D721Med (cell line): Measurements from ENCODE around the gene DPY19L2.
"Not testable (repeated sequence)": the region's sequence is repeated elsewhere in the genome, so short reads cannot be mapped to it uniquely, and the experiment has no call there.

ENCODE experiments used
- DNase-seq: peaks from one replicate; pipeline ENCODE4 v3.0.0; 2011; ENCODE audit warnings: low spot score; ENCODE audit not compliant: insufficient read length
- FAIRE-seq: peaks from 2 replicates; lab custom pipeline; 2011; peaks lifted over from hg19 to GRCh38; lab: Jason Lieb, UNC
- CTCF ChIP-seq: IDR thresholded peaks from 2 replicates; pipeline ENCODE4 v1.5.1; 2012; ENCODE audit warnings: mild to moderate bottlenecking, control low read depth; ENCODE audit not compliant: insufficient read depth; ENCODE audit errors: missing control alignments

The DPY19L2 gene

GRCh38 chr12:63668028-63668799, at the start of gene DPY19L2:
Gene DPY19L2, minus strand, starts transcription at chr12:63668493. Its CDS starts 100 bp downstream, at chr12:63668393.
- no peak for FAIRE-seq
- peak; percentile 6 for DNase-seq
- TF ChIP-seq CTCF: no peak

- not testable (repeated sequence) for DNase-seq, FAIRE-seq
These were observed 48.6 kb upstream of the DPY19L2 start for GRCh38 chr12:63716891-63717290.

- FAIRE-seq, DNase-seq: not testable (repeated sequence)
These were observed 46.9 kb upstream of the DPY19L2 start for GRCh38 chr12:63715107-63715625.

- not testable (repeated sequence) for FAIRE-seq, DNase-seq
These were observed 46.1 kb upstream of the DPY19L2 start for GRCh38 chr12:63714409-63714808.

GRCh38 chr12:63713681-63714075, 45.4 kb upstream of the DPY19L2 start:
- not testable (repeated sequence) for DNase-seq, FAIRE-seq

- DNase-seq: not testable (repeated sequence)
- FAIRE-seq: peak; percentile 70
These were observed 44.8 kb upstream of the DPY19L2 start for GRCh38 chr12:63712979-63713680.

GRCh38 chr12:63712376-63712974, 44.2 kb upstream of the DPY19L2 start:
- DNase-seq, FAIRE-seq: not testable (repeated sequence)

GRCh38 chr12:63711339-63711738, 43.0 kb upstream of the DPY19L2 start:
- FAIRE-seq, DNase-seq: not testable (repeated sequence)

- no peak for DNase-seq
- no peak for TF ChIP-seq CTCF
- FAIRE-seq: no peak
These were observed 38.0 kb upstream of the DPY19L2 start for GRCh38 chr12:63706336-63706735.

- not testable (repeated sequence) for DNase-seq, FAIRE-seq
These were observed 31.5 kb upstream of the DPY19L2 start for GRCh38 chr12:63699678-63700382.

- not testable (repeated sequence) for FAIRE-seq, DNase-seq
These were observed 30.7 kb upstream of the DPY19L2 start for GRCh38 chr12:63699011-63699410.

GRCh38 chr12:63690837-63691236, 22.5 kb upstream of the DPY19L2 start:
- not testable (repeated sequence) for DNase-seq
- peak; percentile 51 for FAIRE-seq

GRCh38 chr12:63689141-63689540, 20.8 kb upstream of the DPY19L2 start:
- not testable (repeated sequence) for DNase-seq, FAIRE-seq

GRCh38 chr12:63686623-63687022, 18.3 kb upstream of the DPY19L2 start:
- DNase-seq, FAIRE-seq: not testable (repeated sequence)

GRCh38 chr12:63685789-63686188, 17.5 kb upstream of the DPY19L2 start:
- not testable (repeated sequence) for FAIRE-seq

GRCh38 chr12:63682617-63683016, 14.3 kb upstream of the DPY19L2 start:
- not testable (repeated sequence) for DNase-seq

More at GRCh38 chr12:63685789-63686188, 17.5 kb upstream of the DPY19L2 start:
- not testable (repeated sequence) for DNase-seq

More at GRCh38 chr12:63682617-63683016, 14.3 kb upstream of the DPY19L2 start:
- not testable (repeated sequence) for FAIRE-seq
